Measurements from ENCODE around the gene DAZAP1. TPM values are rescaled to one million over a fixed set of nuclear protein-coding genes. Genes with fewer than 3 reads are reported as not detected.

DAZAP1 gene
- total RNA-seq, 4 donors from 2014 or later: 28.6 to 60.5 (median 48.2) TPM

DNA sequence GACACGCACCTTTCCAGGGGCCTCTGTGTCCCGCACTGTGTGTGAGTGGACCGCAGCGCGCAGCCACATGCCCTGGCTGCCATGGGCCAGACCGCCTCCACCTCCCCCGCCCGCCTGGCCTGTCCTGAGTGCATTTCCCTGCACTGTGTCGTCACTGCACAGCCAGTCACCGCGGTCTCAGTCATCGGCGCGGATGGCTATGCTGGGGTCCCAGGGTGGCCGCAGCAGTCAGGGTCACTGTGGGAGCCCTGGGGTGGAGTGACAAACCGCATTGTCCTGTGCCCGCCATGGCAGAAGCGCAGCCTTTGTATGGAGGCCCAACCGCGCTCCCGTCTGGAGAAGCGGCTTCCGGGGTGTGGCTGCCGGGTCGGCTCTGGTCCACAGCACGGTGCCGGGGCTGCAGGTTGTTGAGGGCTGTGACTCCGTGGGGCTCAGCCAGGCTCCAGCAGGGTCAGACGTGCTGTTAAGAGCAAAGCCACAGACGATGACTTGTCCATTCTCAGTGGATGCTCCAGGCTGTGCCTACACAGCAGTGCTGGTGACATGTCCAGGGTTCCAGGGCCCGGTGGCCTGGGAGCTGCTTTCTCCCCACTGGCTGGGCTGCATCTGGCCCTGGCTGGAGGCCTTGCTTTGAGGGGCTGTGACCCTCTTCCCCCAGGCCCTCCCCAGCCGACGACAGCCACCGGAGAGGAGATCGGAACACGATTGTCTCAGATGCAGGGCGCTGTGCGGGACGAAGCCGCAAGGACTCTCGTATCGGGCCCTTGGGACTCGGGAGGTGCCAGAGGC lies 30.0 kb upstream of the DAZAP1 start:
- no peak for DNase-seq (ENCODE audit: low spot score in 2 of 2)
- TF ChIP-seq, protein P1, sequence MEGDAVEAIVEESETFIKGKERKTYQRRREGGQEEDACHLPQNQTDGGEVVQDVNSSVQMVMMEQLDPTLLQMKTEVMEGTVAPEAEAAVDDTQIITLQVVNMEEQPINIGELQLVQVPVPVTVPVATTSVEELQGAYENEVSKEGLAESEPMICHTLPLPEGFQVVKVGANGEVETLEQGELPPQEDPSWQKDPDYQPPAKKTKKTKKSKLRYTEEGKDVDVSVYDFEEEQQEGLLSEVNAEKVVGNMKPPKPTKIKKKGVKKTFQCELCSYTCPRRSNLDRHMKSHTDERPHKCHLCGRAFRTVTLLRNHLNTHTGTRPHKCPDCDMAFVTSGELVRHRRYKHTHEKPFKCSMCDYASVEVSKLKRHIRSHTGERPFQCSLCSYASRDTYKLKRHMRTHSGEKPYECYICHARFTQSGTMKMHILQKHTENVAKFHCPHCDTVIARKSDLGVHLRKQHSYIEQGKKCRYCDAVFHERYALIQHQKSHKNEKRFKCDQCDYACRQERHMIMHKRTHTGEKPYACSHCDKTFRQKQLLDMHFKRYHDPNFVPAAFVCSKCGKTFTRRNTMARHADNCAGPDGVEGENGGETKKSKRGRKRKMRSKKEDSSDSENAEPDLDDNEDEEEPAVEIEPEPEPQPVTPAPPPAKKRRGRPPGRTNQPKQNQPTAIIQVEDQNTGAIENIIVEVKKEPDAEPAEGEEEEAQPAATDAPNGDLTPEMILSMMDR (IDR thresholded peaks at IDR 0.05): no peak
- TF ChIP-seq POLR2A (IDR thresholded peaks at IDR 0.05): no peak
- WGBS, 2 donors: 95 to 97% methylated on average over 36 to 43 of the region's 43 CpGs
- H3K4me3 ChIP-seq (ENCODE audit: low read depth, poor library complexity, severe bottlenecking): no peak overlapping the region
- intact Hi-C loops (cut with DNase I; ENCODE audit: low total_unique reads): no loop called here

- DNase-seq (ENCODE audit: low spot score in 2 of 2): no peak
- WGBS, 2 donors: 84 to 90% methylated on average over 21 to 26 of the region's 33 CpGs
- intact Hi-C loops (cut with DNase I; ENCODE audit: low total_unique reads): no loop called here
- H3K4me3 ChIP-seq (ENCODE audit: low read depth, poor library complexity, severe bottlenecking): no peak overlapping the region
- no peak for TF ChIP-seq POLR2A (IDR thresholded peaks at IDR 0.05)
- TF ChIP-seq, protein P1 (IDR thresholded peaks at IDR 0.05): no peak
Observed at GRCh38 chr19:1377965-1378785, 29.2 kb upstream of the DAZAP1 start.

DNA sequence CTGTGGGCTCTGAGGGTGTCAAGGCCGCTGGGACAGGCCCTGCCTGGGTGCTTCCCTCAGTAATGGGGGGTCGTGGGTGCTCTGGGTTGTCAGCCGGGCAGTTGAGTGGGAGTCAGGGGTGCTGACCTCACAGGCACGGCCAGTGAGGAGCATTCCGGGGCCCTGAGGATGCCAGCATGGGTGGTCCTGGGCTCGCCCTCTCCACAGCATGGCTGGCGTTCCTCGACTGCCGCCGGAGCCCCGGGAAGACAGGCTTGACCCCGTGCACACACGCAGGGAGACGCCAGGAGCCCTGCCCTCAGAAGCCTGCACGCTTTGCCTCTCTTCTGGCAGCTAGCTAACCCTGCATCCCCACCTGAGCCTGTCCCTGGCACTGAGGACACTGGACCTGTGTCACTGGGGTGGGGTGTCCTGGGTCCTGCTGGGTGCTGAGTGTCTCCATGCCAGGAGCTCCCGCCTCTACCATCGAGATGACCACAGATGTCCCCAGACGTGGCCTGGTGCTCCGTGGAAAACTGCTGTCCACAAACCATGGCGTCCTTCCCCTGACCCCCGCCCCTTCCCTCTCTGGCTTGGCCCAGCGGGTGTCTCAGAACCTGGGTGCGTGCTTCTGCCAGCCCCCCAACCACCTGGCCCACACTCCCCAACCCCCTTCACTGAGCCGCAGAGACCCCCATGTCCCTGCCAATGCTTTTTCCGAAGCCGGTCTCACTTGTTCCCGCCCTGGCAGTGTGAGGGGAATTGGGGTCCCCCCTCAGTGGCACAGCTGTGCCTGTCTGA lies 28.1 kb upstream of the DAZAP1 start:
- intact Hi-C loops (cut with DNase I; ENCODE audit: low total_unique reads): no loop called here
- WGBS, 2 donors: 71 to 80% methylated on average over 23 to 27 of the region's 27 CpGs
- TF ChIP-seq, protein P1 (IDR thresholded peaks at IDR 0.05): no peak
- no peak for TF ChIP-seq POLR2A (IDR thresholded peaks at IDR 0.05)
- no peak overlapping the region for H3K4me3 ChIP-seq (ENCODE audit: low read depth, poor library complexity, severe bottlenecking)
- no peak for DNase-seq (ENCODE audit: low spot score in 2 of 2)

DNA sequence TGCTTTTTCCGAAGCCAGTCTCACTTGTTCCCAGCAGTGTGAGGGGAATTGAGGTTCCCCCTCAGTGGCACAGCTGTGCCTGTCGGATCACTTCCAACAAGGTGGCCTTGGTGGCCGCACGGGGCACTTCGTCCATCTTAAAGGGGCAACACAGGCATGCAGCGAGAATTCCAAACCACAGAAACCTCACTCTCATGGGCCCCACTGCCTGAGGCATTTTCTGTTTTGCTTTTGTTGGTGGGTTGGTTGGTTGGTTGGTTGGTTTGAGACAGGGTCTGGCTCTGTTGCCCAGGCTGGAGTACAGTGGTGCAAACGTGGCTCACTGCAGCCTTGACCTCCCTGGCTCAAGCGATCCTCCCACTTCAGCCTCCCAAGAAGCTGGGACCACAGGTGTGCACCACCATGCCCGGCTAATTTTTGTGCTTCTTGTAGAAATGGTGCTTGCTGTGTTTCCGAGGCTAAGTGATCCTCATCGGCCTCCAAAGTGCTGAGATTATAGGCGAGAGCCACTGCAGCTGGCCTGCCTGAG lies 27.4 kb upstream of the DAZAP1 start:
- no peak for DNase-seq (ENCODE audit: low spot score in 2 of 2)
- intact Hi-C loops (cut with DNase I; ENCODE audit: low total_unique reads): no loop called here
- WGBS, 2 donors: 65 to 85% methylated on average over 11 to 12 of the region's 12 CpGs
- no peak for TF ChIP-seq POLR2A (IDR thresholded peaks at IDR 0.05)
- TF ChIP-seq, protein P1 (IDR thresholded peaks at IDR 0.05): no peak
- H3K4me3 ChIP-seq (ENCODE audit: low read depth, poor library complexity, severe bottlenecking): no peak overlapping the region

GRCh38 chr19:1382250-1382649 lies 25.1 kb upstream of the DAZAP1 start:
- 84 to 85% methylated on average over 3 of the region's 3 CpGs for WGBS, 2 donors
- intact Hi-C loops (cut with DNase I; ENCODE audit: low total_unique reads): no loop called here
- H3K4me3 ChIP-seq (ENCODE audit: low read depth, poor library complexity, severe bottlenecking): no peak overlapping the region
- no peak for DNase-seq (ENCODE audit: low spot score in 2 of 2)
- TF ChIP-seq, protein P1 (IDR thresholded peaks at IDR 0.05): no peak
- no peak for TF ChIP-seq POLR2A (IDR thresholded peaks at IDR 0.05)

All from lower leg skin (tissue), 4 donors.